Suprapubic skin (tissue), 4 donors: Measurements from ENCODE around the gene NDOR1.

ENCODE experiments used
- CTCF ChIP-seq, 2 donors: fragments of 200-600 bp in 1 of 2; fragments of 450-650 bp in 1 of 2; sonication (generic) in 1 of 2; IDR thresholded peaks; one replicate each; pipeline ENCODE4 v1.5.1; 2016 to 2019; ENCODE audit warnings: antibody characterized with exemption in 2 of 2, mild to moderate bottlenecking in 1 of 2, moderate library complexity in 1 of 2
- EP300 ChIP-seq: sonication (generic); formaldehyde crosslinking; IDR thresholded peaks from one replicate; pipeline ENCODE4 v1.6.1; 2017; ENCODE audit warnings: antibody characterized with exemption
- POLR2A ChIP-seq, 2 donors: fragments of 450-650 bp; IDR thresholded peaks; one replicate each; pipeline ENCODE4 v1.6.1; 2017; ENCODE audit warnings: antibody characterized with exemption in 2 of 2, mild to moderate bottlenecking in 2 of 2, moderate library complexity in 2 of 2
- POLR2AphosphoS5 ChIP-seq, 3 donors: sonication (generic); formaldehyde crosslinking; IDR thresholded peaks; one replicate each; pipeline ENCODE4 v1.6.1; 2017; ENCODE audit warnings: antibody characterized with exemption in 3 of 3

DNA sequence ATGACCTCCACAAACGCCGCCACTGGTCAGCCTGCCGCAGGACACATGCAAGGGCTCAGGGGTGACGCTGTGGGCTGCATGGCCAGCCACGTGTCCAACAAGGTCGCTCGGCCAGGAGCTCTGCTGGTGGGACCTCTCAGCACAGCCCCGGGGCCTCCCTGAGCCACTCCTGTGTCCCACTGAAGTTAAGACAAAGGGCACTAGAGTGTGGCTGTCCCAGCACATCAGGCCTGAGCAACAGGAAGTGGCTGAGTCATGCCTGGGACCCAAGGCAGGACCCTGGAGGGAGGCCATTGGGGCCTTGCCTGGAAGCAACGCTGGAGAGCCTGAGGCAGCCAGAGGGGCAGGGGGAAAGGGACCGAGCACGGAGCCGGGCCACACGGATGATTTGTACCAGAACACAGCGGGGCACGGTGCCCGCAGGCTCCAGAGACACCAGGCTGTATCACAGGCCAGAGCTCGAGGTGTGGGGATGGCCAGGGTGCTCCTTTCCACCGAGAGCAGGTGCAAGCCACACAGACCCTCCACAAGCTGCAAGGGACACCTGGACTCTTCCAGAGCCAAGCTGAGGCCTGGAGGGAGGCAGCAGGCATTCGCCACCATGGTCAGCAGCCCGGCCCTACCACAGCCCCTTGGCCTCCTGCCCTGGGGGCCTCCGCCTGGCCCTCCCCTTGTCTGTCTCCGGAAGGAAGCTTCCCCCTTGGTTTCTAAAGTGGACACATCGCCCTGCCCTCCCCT lies 27.1 kb upstream of the NDOR1 start:
- TF ChIP-seq CTCF (IDR thresholded peaks at IDR 0.05) (no peak), EP300 (no peak), POLR2AphosphoS5 (IDR thresholded peaks at IDR 0.05) (no peak), POLR2A (IDR thresholded peaks at IDR 0.05) (no peak)
